WTC11 (cell line): ENCODE data around the gene WSCD1. TPM values are rescaled to one million over a fixed set of nuclear protein-coding genes. Genes with fewer than 3 reads are reported as not detected.
A peak's percentile ranks its signal among the peaks of the same experiment; 100 is the strongest.

Source experiments
- ATAC-seq: fragments of 200-7000 bp; cut with Tn5 transposase; 2 replicates; pipeline ENCODE4 v1.10.0; 2021; ENCODE audit warnings: mild to moderate bottlenecking, moderate library complexity
- CTCF ChIA-PET: fragments of 300-600 bp; sonication (Branson Sonifier 250); formaldehyde crosslinking; loops from one replicate; lab custom pipeline; 2021; ENCODE audit warnings: antibody characterized with exemption; lab: Charles Lee
- POLR2A ChIA-PET: fragments of 350-600 bp; sonication (Branson Sonifier 250); formaldehyde crosslinking; loops from one replicate; lab custom pipeline; 2021; ENCODE audit warnings: antibody characterized with exemption; lab: Charles Lee
- DNase-seq: peaks from one replicate; pipeline ENCODE4 v3.0.0; 2021; ENCODE audit warnings: low spot score
- H3K27ac Mint-ChIP-seq: 2 replicates; pipeline ENCODE4 v1.8.0; 2021; ENCODE audit warnings: mixed read lengths
- H3K27me3 Mint-ChIP-seq: 2 replicates; pipeline ENCODE4 v1.8.0; 2021; ENCODE audit warnings: low read depth, mild to moderate bottlenecking, moderate library complexity, mixed read lengths
- H3K36me3 Mint-ChIP-seq: 2 replicates; pipeline ENCODE4 v1.8.0; 2021; ENCODE audit warnings: mixed read lengths
- H3K4me1 Mint-ChIP-seq: 2 replicates; pipeline ENCODE4 v1.8.0; 2022; ENCODE audit warnings: mixed read lengths
- H3K4me3 Mint-ChIP-seq: 2 replicates; pipeline ENCODE4 v1.8.0; 2021; ENCODE audit warnings: mild to moderate bottlenecking, moderate library complexity, mixed read lengths
- H3K9me3 Mint-ChIP-seq: 2 replicates; pipeline ENCODE4 v1.8.0; 2021; ENCODE audit warnings: mixed read lengths
- AFF4 ChIP-seq: sonication (generic); formaldehyde crosslinking; IDR thresholded peaks from 2 replicates; pipeline ENCODE4 v1.8.1; 2023; ENCODE audit warnings: mild to moderate bottlenecking, missing genetic modification reagents, borderline replicate concordance
- ARID4B ChIP-seq: sonication (generic); formaldehyde crosslinking; IDR thresholded peaks from 2 replicates; pipeline ENCODE4 v1.8.0; 2023; ENCODE audit warnings: missing genetic modification reagents, mild to moderate bottlenecking, borderline replicate concordance
- CREM ChIP-seq: sonication (generic); formaldehyde crosslinking; IDR thresholded peaks from 2 replicates; pipeline ENCODE4 v1.8.1; 2022; ENCODE audit warnings: mild to moderate bottlenecking, missing genetic modification reagents, moderate library complexity
- EMX1 ChIP-seq: fragments of 250-450 bp; sonication (Bioruptor Pico); IDR thresholded peaks from 2 replicates; pipeline ENCODE4 v1.8.0; 2021; ENCODE audit warnings: mild to moderate bottlenecking
- GRHL2 ChIP-seq: fragments of 250-450 bp; sonication (Bioruptor Pico); IDR thresholded peaks from 2 replicates; pipeline ENCODE4 v1.8.0; 2022; ENCODE audit warnings: mild to moderate bottlenecking, moderate library complexity; ENCODE audit not compliant: insufficient replicate concordance, severe bottlenecking
- GTF2I ChIP-seq: fragments of 250-450 bp; sonication (Bioruptor Pico); conservative IDR thresholded peaks from 2 replicates; pipeline ENCODE4 v1.4.0; 2021; ENCODE audit warnings: mild to moderate bottlenecking
- HMGA2 ChIP-seq: fragments of 250-450 bp; sonication (Bioruptor Pico); IDR thresholded peaks from 2 replicates; pipeline ENCODE4 v1.4.0; 2021; ENCODE audit warnings: mild to moderate bottlenecking, moderate library complexity
- MYBL2 ChIP-seq: sonication (generic); formaldehyde crosslinking; IDR thresholded peaks from 2 replicates; pipeline ENCODE4 v1.8.1; 2023; ENCODE audit warnings: mild to moderate bottlenecking, moderate library complexity, missing genetic modification reagents
- PRRX2 ChIP-seq: fragments of 250-450 bp; sonication (Bioruptor Pico); IDR thresholded peaks from 2 replicates; pipeline ENCODE4 v1.8.0; 2021; ENCODE audit warnings: mild to moderate bottlenecking
- RELA ChIP-seq: sonication (generic); formaldehyde crosslinking; IDR thresholded peaks from 2 replicates; pipeline ENCODE4 v1.8.1; 2022; ENCODE audit warnings: missing genetic modification reagents, mild to moderate bottlenecking, borderline replicate concordance
- SP1 ChIP-seq: sonication (generic); formaldehyde crosslinking; conservative IDR thresholded peaks from 2 replicates; pipeline ENCODE4 v1.8.1; 2022; ENCODE audit warnings: missing genetic modification reagents
- TCF7 ChIP-seq: sonication (generic); formaldehyde crosslinking; IDR thresholded peaks from 2 replicates; pipeline ENCODE4 v1.8.0; 2022; ENCODE audit warnings: mild to moderate bottlenecking, low read depth, missing genetic modification reagents, moderate library complexity
- TEAD1 ChIP-seq: sonication (generic); formaldehyde crosslinking; IDR thresholded peaks from 2 replicates; pipeline ENCODE4 v1.8.0; 2022; ENCODE audit warnings: mild to moderate bottlenecking, missing genetic modification reagents
- TP53 ChIP-seq: sonication (generic); formaldehyde crosslinking; IDR thresholded peaks from 2 replicates; pipeline ENCODE4 v1.8.1; 2023; ENCODE audit warnings: mild to moderate bottlenecking, missing genetic modification reagents
- ZNF232 ChIP-seq: sonication (generic); formaldehyde crosslinking; IDR thresholded peaks from 2 replicates; pipeline ENCODE4 v1.8.0; 2022; ENCODE audit warnings: mild to moderate bottlenecking, missing genetic modification reagents
- ZNF425 ChIP-seq: fragments of 250-450 bp; sonication (Bioruptor Pico); conservative IDR thresholded peaks from 2 replicates; pipeline ENCODE4 v1.9.0; 2021; ENCODE audit warnings: mild to moderate bottlenecking
- ZNF671 ChIP-seq: fragments of 250-450 bp; sonication (Bioruptor Pico); IDR thresholded peaks from 2 replicates; pipeline ENCODE4 v1.8.0; 2021; ENCODE audit warnings: mild to moderate bottlenecking
- total RNA-seq: library from RNA; stranded (reverse); gene quantifications from 3 replicates; pipeline ENCODE4 v1.2.3, GENCODE V29; 2021
- TF ChIP-seq, protein P1 (sequence below): sonication (generic); formaldehyde crosslinking; IDR thresholded peaks from 2 replicates; pipeline ENCODE4 v1.8.1; 2023; ENCODE audit warnings: mild to moderate bottlenecking, missing genetic modification reagents
- TF ChIP-seq, protein P2 (sequence below): sonication (generic); formaldehyde crosslinking; IDR thresholded peaks from 2 replicates; pipeline ENCODE4 v1.8.0; 2022; ENCODE audit warnings: mild to moderate bottlenecking, missing genetic modification reagents

The WSCD1 gene
- total RNA-seq, 1 experiment from 2014 or later = 57.5 TPM

DNA sequence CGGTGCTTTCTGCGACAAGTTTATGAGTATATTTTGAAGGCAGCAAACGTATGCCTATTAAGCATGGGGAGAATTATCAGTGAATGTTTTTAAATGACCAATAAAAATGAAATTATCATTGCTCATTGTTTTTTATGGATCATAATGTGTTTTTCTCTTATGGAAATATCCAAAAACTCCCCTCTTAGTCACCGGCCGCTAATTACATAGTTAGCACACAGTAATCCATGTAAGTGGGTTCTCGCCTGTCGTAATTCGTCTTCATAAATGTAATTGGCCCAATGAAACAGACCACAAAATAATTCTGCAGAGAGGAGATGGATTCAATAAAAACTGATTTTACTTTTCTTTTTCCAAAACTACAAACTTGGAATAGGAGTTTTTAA lies 69.3 kb downstream of the WSCD1 start:
- no peaks in the 10 kb centered on the region for H3K36me3 Mint-ChIP-seq
- no peak for TF ChIP-seq SP1 (CRISPR knock-in tag)
- TF ChIP-seq, protein P1, sequence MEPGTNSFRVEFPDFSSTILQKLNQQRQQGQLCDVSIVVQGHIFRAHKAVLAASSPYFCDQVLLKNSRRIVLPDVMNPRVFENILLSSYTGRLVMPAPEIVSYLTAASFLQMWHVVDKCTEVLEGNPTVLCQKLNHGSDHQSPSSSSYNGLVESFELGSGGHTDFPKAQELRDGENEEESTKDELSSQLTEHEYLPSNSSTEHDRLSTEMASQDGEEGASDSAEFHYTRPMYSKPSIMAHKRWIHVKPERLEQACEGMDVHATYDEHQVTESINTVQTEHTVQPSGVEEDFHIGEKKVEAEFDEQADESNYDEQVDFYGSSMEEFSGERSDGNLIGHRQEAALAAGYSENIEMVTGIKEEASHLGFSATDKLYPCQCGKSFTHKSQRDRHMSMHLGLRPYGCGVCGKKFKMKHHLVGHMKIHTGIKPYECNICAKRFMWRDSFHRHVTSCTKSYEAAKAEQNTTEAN = no peak
- no peak for TF ChIP-seq ZNF671 (CRISPR knock-in tag)
- no peak for TF ChIP-seq ZNF425 (CRISPR knock-in tag)
- TF ChIP-seq, protein P2, sequence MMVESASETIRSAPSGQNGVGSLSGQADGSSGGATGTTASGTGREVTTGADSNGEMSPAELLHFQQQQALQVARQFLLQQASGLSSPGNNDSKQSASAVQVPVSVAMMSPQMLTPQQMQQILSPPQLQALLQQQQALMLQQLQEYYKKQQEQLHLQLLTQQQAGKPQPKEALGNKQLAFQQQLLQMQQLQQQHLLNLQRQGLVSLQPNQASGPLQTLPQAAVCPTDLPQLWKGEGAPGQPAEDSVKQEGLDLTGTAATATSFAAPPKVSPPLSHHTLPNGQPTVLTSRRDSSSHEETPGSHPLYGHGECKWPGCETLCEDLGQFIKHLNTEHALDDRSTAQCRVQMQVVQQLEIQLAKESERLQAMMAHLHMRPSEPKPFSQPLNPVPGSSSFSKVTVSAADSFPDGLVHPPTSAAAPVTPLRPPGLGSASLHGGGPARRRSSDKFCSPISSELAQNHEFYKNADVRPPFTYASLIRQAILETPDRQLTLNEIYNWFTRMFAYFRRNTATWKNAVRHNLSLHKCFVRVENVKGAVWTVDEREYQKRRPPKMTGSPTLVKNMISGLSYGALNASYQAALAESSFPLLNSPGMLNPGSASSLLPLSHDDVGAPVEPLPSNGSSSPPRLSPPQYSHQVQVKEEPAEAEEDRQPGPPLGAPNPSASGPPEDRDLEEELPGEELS (CRISPR knock-in tag) = no peak
- no peak for TF ChIP-seq RELA (CRISPR knock-in tag)
- no peak for TF ChIP-seq MYBL2 (CRISPR knock-in tag)
- TF ChIP-seq EMX1 (CRISPR knock-in tag) = no peak
- TF ChIP-seq TEAD1 (CRISPR knock-in tag) = no peak
- no peak for TF ChIP-seq GTF2I (CRISPR knock-in tag)
- no peak for TF ChIP-seq GRHL2 (CRISPR knock-in tag)
- no peak for TF ChIP-seq CREM (CRISPR knock-in tag)
- no peak for TF ChIP-seq ZNF232 (CRISPR knock-in tag)
- no peak for TF ChIP-seq ARID4B (CRISPR knock-in tag)
- ChIA-PET POLR2A (no interaction called here), CTCF (no interaction called here)
- peaks cover 4% of the 10 kb centered on the region; the same call in 1 of the 2 replicates for H3K9me3 Mint-ChIP-seq
- H3K27ac Mint-ChIP-seq = peak overlapping the region; percentile 50
- ATAC-seq (no peak), DNase-seq (no peak)
- H3K27me3 Mint-ChIP-seq = no peaks in the 10 kb centered on the region
- H3K4me1 Mint-ChIP-seq = peaks cover 47% of the 10 kb centered on the region
- no peak overlapping the region for H3K4me3 Mint-ChIP-seq

DNA sequence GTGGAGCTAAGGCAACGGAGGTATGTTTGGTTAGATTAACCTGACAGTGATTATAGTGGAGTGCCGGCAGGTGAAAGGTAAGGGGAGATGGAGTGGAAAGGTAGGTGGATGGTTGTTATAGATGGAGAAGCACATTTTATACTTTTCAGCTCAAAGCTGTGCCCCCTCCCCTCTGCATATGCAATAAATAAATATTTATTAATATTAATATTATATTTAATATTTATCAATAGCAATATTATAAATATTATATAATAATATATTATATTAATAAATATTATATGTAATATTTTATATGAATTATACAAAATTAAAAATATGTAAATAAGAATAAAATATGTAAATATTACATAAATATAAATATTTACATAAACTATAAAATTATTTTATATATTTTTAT lies 70.0 kb downstream of the WSCD1 start:
- DNase-seq = no peak
- Mint-ChIP-seq H3K4me3 (no peak overlapping the region), H3K9me3 (peaks cover 8% of the 10 kb centered on the region), H3K36me3 (peaks cover 5% of the 10 kb centered on the region), H3K27ac (peak overlapping the region; percentile 58), H3K27me3 (no peaks in the 10 kb centered on the region), H3K4me1 (peaks cover 47% of the 10 kb centered on the region)
- no peak for TF ChIP-seq PRRX2 (CRISPR knock-in tag)
- peak; percentile 96 for TF ChIP-seq HMGA2
- TF ChIP-seq TCF7 (CRISPR knock-in tag) = no peak
- no peak for TF ChIP-seq AFF4 (CRISPR knock-in tag)
- no peak for TF ChIP-seq TP53 (CRISPR knock-in tag)
- ATAC-seq = no peak
- CTCF ChIA-PET = no interaction called here
- POLR2A ChIA-PET = no interaction called here
